Breast epithelium (tissue), 4 donors: ENCODE results near the gene PLEKHA8. TPM values are rescaled to one million over a fixed set of nuclear protein-coding genes. Genes with fewer than 3 reads are reported as not detected.

Source experiments
- DNase-seq, 2 donors: peaks; one replicate each; pipeline ENCODE4 v3.0.0-alpha.2; 2019; ENCODE audit warnings: low spot score in 2 of 2
- H3K27ac ChIP-seq, 2 donors: fragments of 200-600 bp; sonication (generic) in 1 of 2; one replicate each; pipeline ENCODE4 v1.5.1; 2016 to 2019; ENCODE audit warnings: mild to moderate bottlenecking in 1 of 2
- H3K27me3 ChIP-seq, 2 donors: fragments of 200-600 bp; sonication (generic) in 1 of 2; one replicate each; pipeline versions ENCODE4 v1.5.1 to v1.6.0; 2017 to 2019; ENCODE audit warnings: control low read depth in 1 of 2, mild to moderate bottlenecking in 1 of 2
- H3K36me3 ChIP-seq: fragments of 200-600 bp; one replicate; pipeline ENCODE4 v1.5.1; 2019
- H3K4me1 ChIP-seq, 2 donors: fragments of 200-600 bp; sonication (generic); one replicate each; pipeline ENCODE4 v1.5.1; 2016 to 2019; ENCODE audit warnings: control low read depth in 1 of 2
- H3K4me3 ChIP-seq, 3 donors: fragments of 200-600 bp; sonication (generic); 1 replicate in 2 of 3; 2 replicates in 1 of 3; pipeline ENCODE4 v1.5.1; 2016 to 2019; ENCODE audit warnings: mild to moderate bottlenecking in 3 of 3, moderate library complexity in 2 of 3
- H3K9me3 ChIP-seq, 2 donors: fragments of 200-600 bp; sonication (generic) in 1 of 2; one replicate each; pipeline ENCODE4 v1.5.1; 2016 to 2019; ENCODE audit warnings: control low read depth in 1 of 2
- POLR2A ChIP-seq: fragments of 450-650 bp; IDR thresholded peaks from one replicate; pipeline ENCODE4 v1.6.1; 2016; ENCODE audit warnings: antibody characterized with exemption, mild to moderate bottlenecking, moderate library complexity
- POLR2AphosphoS5 ChIP-seq, 3 donors: sonication (generic); formaldehyde crosslinking; IDR thresholded peaks; one replicate each; pipeline ENCODE4 v1.6.1; 2017; ENCODE audit warnings: antibody characterized with exemption in 3 of 3
- intact Hi-C: fragments of 100-400 bp; cut with DNase I; formaldehyde crosslinking; loops from one replicate; pipeline ENCODE4 v1.15.1; 2023; ENCODE audit warnings: low total_unique reads
- total RNA-seq, 3 donors: library from RNA; depleted of rRNA; stranded (reverse); fragments of >200 nt; gene quantifications; one replicate each; pipeline ENCODE4 v1.1.0, GENCODE V29; 2016
- TF ChIP-seq, protein P1 (sequence below), 3 donors: fragments of 450-650 bp; IDR thresholded peaks; one replicate each; pipeline ENCODE4 v1.5.1; 2016 to 2017; ENCODE audit warnings: antibody characterized with exemption in 3 of 3, mild to moderate bottlenecking in 3 of 3, moderate library complexity in 3 of 3

The PLEKHA8 gene
- total RNA-seq, 3 donors from 2014 or later, result 7.5 to 15.1 (median 14.0) TPM

DNA sequence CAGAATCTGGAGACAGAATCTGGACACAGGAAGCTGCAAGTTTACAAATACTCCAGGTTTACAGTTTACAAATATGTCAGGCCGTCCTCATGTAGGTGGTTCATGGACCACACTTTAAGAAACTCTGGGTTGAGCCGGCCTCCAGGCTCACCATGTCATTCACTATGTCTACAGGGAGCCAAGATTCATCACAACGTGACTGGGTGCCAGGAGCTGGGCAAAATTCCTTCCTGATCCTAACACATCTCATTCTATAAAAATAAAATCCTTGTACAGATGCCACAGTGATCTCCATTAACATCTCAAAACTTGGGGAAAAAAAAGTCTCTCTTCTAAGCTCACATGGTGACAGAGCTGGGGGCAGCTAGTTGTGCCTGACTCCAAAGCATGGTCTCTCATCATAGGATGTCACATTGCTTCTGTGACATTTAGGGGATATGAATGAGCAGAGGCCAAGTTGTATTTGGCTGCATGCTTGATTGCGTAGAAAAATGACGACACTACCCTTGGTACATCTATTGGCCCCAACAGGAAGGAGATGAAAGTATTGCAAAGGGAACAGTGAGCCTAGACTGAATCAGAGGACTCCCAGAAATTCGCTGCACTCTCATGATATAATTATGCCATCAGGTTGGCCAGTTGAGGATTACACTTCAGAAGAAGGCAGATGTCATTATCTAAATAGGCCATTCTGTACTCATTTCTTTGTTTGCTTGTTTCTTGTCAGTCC is 142.4 kb downstream of the PLEKHA8 start:
- Histone ChIP-seq H3K27ac (no peak overlapping the region), H3K9me3 (no peaks in the 10 kb centered on the region), H3K36me3 (no peaks in the 10 kb centered on the region), H3K4me1 (peaks cover 0 to 21% of the 10 kb centered on the region in 2 donors), H3K4me3 (no peak overlapping the region), H3K27me3 (no peaks in the 10 kb centered on the region)
- intact Hi-C loops, result no loop called here
- DNase-seq, result no peak
- TF ChIP-seq, protein P1, sequence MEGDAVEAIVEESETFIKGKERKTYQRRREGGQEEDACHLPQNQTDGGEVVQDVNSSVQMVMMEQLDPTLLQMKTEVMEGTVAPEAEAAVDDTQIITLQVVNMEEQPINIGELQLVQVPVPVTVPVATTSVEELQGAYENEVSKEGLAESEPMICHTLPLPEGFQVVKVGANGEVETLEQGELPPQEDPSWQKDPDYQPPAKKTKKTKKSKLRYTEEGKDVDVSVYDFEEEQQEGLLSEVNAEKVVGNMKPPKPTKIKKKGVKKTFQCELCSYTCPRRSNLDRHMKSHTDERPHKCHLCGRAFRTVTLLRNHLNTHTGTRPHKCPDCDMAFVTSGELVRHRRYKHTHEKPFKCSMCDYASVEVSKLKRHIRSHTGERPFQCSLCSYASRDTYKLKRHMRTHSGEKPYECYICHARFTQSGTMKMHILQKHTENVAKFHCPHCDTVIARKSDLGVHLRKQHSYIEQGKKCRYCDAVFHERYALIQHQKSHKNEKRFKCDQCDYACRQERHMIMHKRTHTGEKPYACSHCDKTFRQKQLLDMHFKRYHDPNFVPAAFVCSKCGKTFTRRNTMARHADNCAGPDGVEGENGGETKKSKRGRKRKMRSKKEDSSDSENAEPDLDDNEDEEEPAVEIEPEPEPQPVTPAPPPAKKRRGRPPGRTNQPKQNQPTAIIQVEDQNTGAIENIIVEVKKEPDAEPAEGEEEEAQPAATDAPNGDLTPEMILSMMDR (IDR thresholded peaks at IDR 0.05), result no peak
- no peak for TF ChIP-seq POLR2AphosphoS5 (IDR thresholded peaks at IDR 0.05)

DNA sequence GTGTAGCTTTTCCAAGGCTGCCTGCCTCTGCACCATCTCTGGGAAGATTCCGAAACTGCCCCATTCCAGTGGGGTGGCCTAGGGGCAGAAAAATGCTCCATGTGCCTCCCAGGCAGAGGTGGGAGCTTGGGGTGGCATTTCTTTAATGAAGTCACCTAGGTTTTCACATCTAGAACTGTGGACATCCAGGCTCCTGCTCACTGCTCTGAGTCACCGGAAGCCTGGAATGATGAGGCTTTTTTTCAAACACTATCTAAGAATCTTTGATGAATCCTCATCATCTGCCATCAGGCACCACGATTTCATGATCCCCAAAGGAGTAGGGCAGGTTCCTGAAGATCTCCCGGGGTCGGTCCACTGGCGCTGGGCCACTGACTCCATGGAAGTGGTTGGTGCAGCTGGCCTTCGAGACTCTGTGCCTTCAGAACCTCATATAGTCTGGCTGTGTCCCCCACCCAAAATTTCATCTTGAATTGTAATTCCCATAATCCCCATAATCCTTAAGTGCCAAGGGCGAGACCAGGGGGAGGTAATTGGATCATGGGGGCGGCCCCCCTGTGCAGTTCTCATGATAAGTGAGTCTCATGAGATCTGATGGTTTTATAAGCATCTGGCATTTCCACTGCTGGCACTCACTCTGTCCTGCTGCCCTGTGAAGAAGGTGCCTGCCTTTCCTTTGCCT is 143.7 kb downstream of the PLEKHA8 start:
- H3K4me1 ChIP-seq, result peaks cover 0 to 13% of the 10 kb centered on the region in 2 donors
- TF ChIP-seq POLR2AphosphoS5 (IDR thresholded peaks at IDR 0.05) (no peak), POLR2A (no peak)
- TF ChIP-seq, protein P1 (IDR thresholded peaks at IDR 0.05), result no peak
- H3K36me3 ChIP-seq, result no peaks in the 10 kb centered on the region
- no peaks in the 10 kb centered on the region for H3K9me3 ChIP-seq
- no peak for DNase-seq
- H3K27ac ChIP-seq, result peak overlapping the region; percentile 82 to 83
- intact Hi-C loops, result no loop called here
- no peaks in the 10 kb centered on the region for H3K27me3 ChIP-seq
- no peak overlapping the region for H3K4me3 ChIP-seq

GRCh38 chr7:30172451-30172850 is 144.2 kb downstream of the PLEKHA8 start:
- H3K4me3 ChIP-seq, result no peak overlapping the region
- peaks cover 0 to 13% of the 10 kb centered on the region in 2 donors for H3K4me1 ChIP-seq
- no peaks in the 10 kb centered on the region for H3K36me3 ChIP-seq
- TF ChIP-seq POLR2A (no peak), POLR2AphosphoS5 (IDR thresholded peaks at IDR 0.05) (no peak)
- TF ChIP-seq, protein P1 (IDR thresholded peaks at IDR 0.05), result no peak
- H3K27me3 ChIP-seq, result no peaks in the 10 kb centered on the region
- intact Hi-C loops, result no loop called here
- H3K27ac ChIP-seq, result peak overlapping the region; percentile 82 to 83
- no peaks in the 10 kb centered on the region for H3K9me3 ChIP-seq
- no peak for DNase-seq

GRCh38 chr7:30173058-30173897 is 145.1 kb downstream of the PLEKHA8 start:
- peak overlapping the region in 1 of 3 donors; percentile 4 for H3K4me3 ChIP-seq
- TF ChIP-seq POLR2AphosphoS5 (IDR thresholded peaks at IDR 0.05), result peak in 2 of 3 donors; percentile 44 to 52
- TF ChIP-seq, protein P1 (IDR thresholded peaks at IDR 0.05), result peak in 1 of 3 donors; percentile 31
- no peak for TF ChIP-seq POLR2A
- DNase-seq, result peak; percentile 93
- no peaks in the 10 kb centered on the region for H3K27me3 ChIP-seq
- no peaks in the 10 kb centered on the region for H3K9me3 ChIP-seq
- intact Hi-C loops, result no loop called here
- H3K4me1 ChIP-seq, result peaks cover 0 to 13% of the 10 kb centered on the region in 2 donors
- H3K27ac ChIP-seq, result peak overlapping the region; percentile 82 to 83
- H3K36me3 ChIP-seq, result no peaks in the 10 kb centered on the region
